ENCODE data around the gene IFT52. TPM values are rescaled to one million over a fixed set of nuclear protein-coding genes. Genes with fewer than 3 reads are reported as not detected.

The IFT52 gene
- total and polyA plus RNA-seq, 2 of the 8 experiments (the other 6 are each of a cell fraction or from before 2014, with no cell fraction given), result 35.6 to 40.4 TPM

DNA sequence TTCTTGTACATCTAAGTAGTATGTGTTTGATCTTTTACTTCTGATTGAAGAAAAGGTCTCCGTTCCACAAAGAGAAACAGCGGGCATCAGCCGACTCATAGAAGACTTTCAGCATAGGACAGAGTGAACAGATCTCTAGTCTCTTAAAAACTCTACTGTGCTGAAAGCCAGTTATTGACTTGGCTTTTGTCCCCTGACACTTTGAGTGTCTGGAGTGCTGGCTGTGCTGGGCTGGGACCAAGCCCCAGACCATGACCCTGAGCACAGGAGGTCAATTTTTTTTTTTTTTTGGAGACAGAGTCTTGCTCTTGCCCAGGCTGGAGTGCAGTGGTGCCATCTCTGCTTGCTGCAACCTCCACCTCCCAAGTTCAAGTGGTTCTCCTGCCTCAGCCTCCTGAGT, 104.0 kb downstream of the IFT52 start:
- Histone ChIP-seq H3K14ac (ENCODE audit: insufficient read length) (no peak overlapping the region), H2BK15ac (ENCODE audit: low read length) (no peak overlapping the region), H3K4me3 (ENCODE audit: extremely low read depth in 1 of 4, insufficient read depth in 2 of 4, low read depth in 3 of 4, low read length in 4 of 4) (no peak overlapping the region), H2BK120ac (replicated peaks; ENCODE audit: low read depth, low read length) (no peak overlapping the region), H2BK20ac (ENCODE audit: low read length) (no peak overlapping the region), H3K4ac (replicated peaks; ENCODE audit: insufficient read length, low read depth, low read length) (no peak overlapping the region), H3K79me1 (ENCODE audit: low read depth, low read length) (no peaks in the 10 kb centered on the region), H3K9ac (replicated peaks in 1 of 4; ENCODE audit: extremely low read depth in 1 of 4, low read depth in 3 of 4, low read length in 3 of 4) (no peak overlapping the region), H3K27me3 (replicated peaks in 1 of 4; ENCODE audit: control insufficient read depth in 3 of 4, extremely low read depth in 1 of 4, insufficient read depth in 3 of 4, low read length in 3 of 4) (no peaks in the 10 kb centered on the region), H2AK5ac (ENCODE audit: low read depth, low read length) (no peak overlapping the region), H3K18ac (ENCODE audit: extremely low read depth, low read length) (no peak overlapping the region), H3K56ac (replicated peaks; ENCODE audit: insufficient read length, low read depth, low read length) (no peak overlapping the region), H3K79me2 (ENCODE audit: control insufficient read depth in 1 of 2, insufficient read depth in 2 of 2, low read length in 2 of 2) (no peaks in the 10 kb centered on the region; a peak in 1 of 4 replicates), H2BK12ac (ENCODE audit: low read depth, low read length) (no peak overlapping the region), H2BK5ac (ENCODE audit: low read depth, low read length) (no peak overlapping the region), H3K27ac (ENCODE audit: low read depth, low read length) (no peak overlapping the region), H4K5ac (ENCODE audit: insufficient read length, low read depth, low read length) (no peak overlapping the region), H3K4me1 (replicated peaks in 1 of 4; ENCODE audit: control insufficient read depth in 3 of 4, insufficient read depth in 4 of 4, low read length in 3 of 4) (no peaks in the 10 kb centered on the region), H3K36me3 (ENCODE audit: control insufficient read depth in 2 of 4, insufficient read depth in 4 of 4, low read length in 3 of 4) (peaks cover 6 to 46% (median 29%) of the 10 kb centered on the region in 4 experiments; a peak in 6 of 8 replicates), H2AFZ (ENCODE audit: low read length) (no peak overlapping the region), H3K4me2 (ENCODE audit: insufficient read depth in 1 of 2, low read depth in 2 of 2, low read length in 2 of 2) (no peak overlapping the region), H4K8ac (ENCODE audit: extremely low read depth, insufficient read depth, low read length) (no peak overlapping the region; the same call in 1 of the 2 replicates), H3K23ac (ENCODE audit: insufficient read length) (no peak overlapping the region), H3K23me2 (ENCODE audit: low read depth, low read length) (no peaks in the 10 kb centered on the region), H4K91ac (replicated peaks; ENCODE audit: insufficient read length, low read length) (no peak overlapping the region), H4K20me1 (replicated peaks in 1 of 2; ENCODE audit: control insufficient read depth in 1 of 2, insufficient read depth in 2 of 2, low read length in 2 of 2) (peaks cover 3 to 4% of the 10 kb centered on the region in 2 experiments), H3K9me3 (ENCODE audit: insufficient read depth in 2 of 2, low read depth in 1 of 2, low read length in 1 of 2) (no peaks in the 10 kb centered on the region)
- ChIA-PET POLR2A (ENCODE audit: partially characterized antibody) (no interaction called here), CTCF (ENCODE audit: partially characterized antibody) (no interaction called here)
- 92% methylated on average over 3 of the region's 3 CpGs; no CpG with 5 or more reads in 1 of the 2 experiments for WGBS, 2 experiments (ENCODE audit: extremely low coverage in 1 of 2, insufficient coverage in 1 of 2, insufficient read length in 1 of 2, insufficient replicate concordance in 2 of 2, low coverage in 1 of 2, low lambda C conversion rate in 2 of 2, missing lambda C conversion rate in 1 of 2)
- FAIRE-seq (no peak), DNase-seq (ENCODE audit: low read depth in 1 of 2, low spot score in 2 of 2) (no peak)
- TF ChIP-seq MAFK (IDR thresholded peaks at IDR 0.05; ENCODE audit: low read depth, low read length) (no peak), TCF12 (IDR thresholded peaks at IDR 0.05; ENCODE audit: low read depth, low read length) (no peak), PHF8 (conservative IDR thresholded peaks at IDR 0.05; ENCODE audit: low read depth, low read length) (no peak), TBP (IDR thresholded peaks at IDR 0.05; ENCODE audit: low read depth, low read length) (no peak), EGR1 (IDR thresholded peaks at IDR 0.05; ENCODE audit: borderline replicate concordance, low read depth, low read length) (no peak), HDAC6 (IDR thresholded peaks at IDR 0.05; ENCODE audit: low read depth, low read length) (no peak), RXRA (IDR thresholded peaks at IDR 0.05; ENCODE audit: insufficient read depth, low read depth, low read length) (no peak)

Data from H1 (cell line).